Activated naive CD4-positive, alpha-beta T cell treated with Interleukin-2 at 50 U/mL for 16 hours (primary cell): ENCODE results near the gene LIFR.
"Not testable (repeated sequence)": the region's sequence is repeated elsewhere in the genome, so short reads cannot be mapped to it uniquely, and the experiment has no call there.

Source experiments
- DNase-seq: peaks from one replicate; pipeline ENCODE4 v3.0.0-alpha.2; 2020

LIFR gene

GRCh38 chr5:38582293-38582974 lies 26.0 kb upstream of the LIFR start:
- DNase-seq = no peak

- DNase-seq = no peak
Measured at GRCh38 chr5:38581597-38581996, 25.2 kb upstream of the LIFR start.

GRCh38 chr5:38579105-38579504 lies 22.7 kb upstream of the LIFR start:
- DNase-seq = no peak

- no peak for DNase-seq
Measured at GRCh38 chr5:38576961-38577684, 20.7 kb upstream of the LIFR start.

GRCh38 chr5:38576442-38576841 lies 20.0 kb upstream of the LIFR start:
- no peak for DNase-seq

GRCh38 chr5:38575476-38575875 lies 19.0 kb upstream of the LIFR start:
- no peak for DNase-seq

GRCh38 chr5:38574009-38574408 lies 17.6 kb upstream of the LIFR start:
- DNase-seq = no peak

- DNase-seq = no peak
Measured at GRCh38 chr5:38573521-38573920, 17.1 kb upstream of the LIFR start.

GRCh38 chr5:38569180-38569579 lies 12.7 kb upstream of the LIFR start:
- DNase-seq = no peak

- not testable (repeated sequence) for DNase-seq
Measured at GRCh38 chr5:38567306-38567705, 10.9 kb upstream of the LIFR start.

GRCh38 chr5:38563624-38564023 lies 7.2 kb upstream of the LIFR start:
- no peak for DNase-seq

GRCh38 chr5:38562444-38563210 lies 6.2 kb upstream of the LIFR start:
- DNase-seq = no peak

- DNase-seq = no peak
Measured at GRCh38 chr5:38559428-38559827, 3.0 kb upstream of the LIFR start.

- DNase-seq = no peak
Measured at GRCh38 chr5:38557792-38558191, 1.3 kb upstream of the LIFR start.

GRCh38 chr5:38557308-38557710 lies 863 bp upstream of the LIFR start:
- no peak for DNase-seq

GRCh38 chr5:38556088-38556598 lies 303 bp downstream of the LIFR start:
- DNase-seq = no peak

- DNase-seq = no peak
Measured at GRCh38 chr5:38555354-38556087, 925 bp downstream of the LIFR start.

- no peak for DNase-seq
Measured at GRCh38 chr5:38554861-38555260, 1.6 kb downstream of the LIFR start.

- DNase-seq = no peak
Measured at GRCh38 chr5:38554403-38554802, 2.0 kb downstream of the LIFR start.

GRCh38 chr5:38553001-38553521 lies 3.4 kb downstream of the LIFR start:
- no peak for DNase-seq

GRCh38 chr5:38551030-38552017 lies 5.1 kb downstream of the LIFR start:
- DNase-seq = no peak
